PC-9 (cell line): ENCODE results near the gene LRRFIP1. TPM values are rescaled to one million over a fixed set of nuclear protein-coding genes. Genes with fewer than 3 reads are reported as not detected.
A peak's percentile ranks its signal among the peaks of the same experiment; 100 is the strongest.

Experiments
- BruUV-seq: library from RNA; stranded (reverse); fragments of 400-500 nt; replicated peaks from 2 replicates; lab custom pipeline; 2021; lab: Mats Ljungman, UMichigan
- CTCF ChIA-PET: fragments of 300-600 bp; sonication (Branson Sonifier 250); formaldehyde crosslinking; loops from one replicate; lab custom pipeline; 2022; ENCODE audit warnings: antibody characterized with exemption; lab: Charles Lee
- POLR2A ChIA-PET: fragments of 300-600 bp; sonication (Branson Sonifier 250); formaldehyde crosslinking; loops from one replicate; lab custom pipeline; 2022; ENCODE audit warnings: antibody characterized with exemption; ENCODE audit not compliant: unreplicated experiment; lab: Charles Lee
- DNase-seq, 2 experiments: peaks; one replicate each; pipeline versions ENCODE4 v3.0.0 to v3.0.0-alpha.2; 2015 to 2022; ENCODE audit warnings: mixed read lengths in 1 of 2
- H2AFZ ChIP-seq: fragments of 200-600 bp; sonication (generic); 2 replicates; pipeline ENCODE4 v1.8.1; 2017; ENCODE audit warnings: antibody characterized with exemption
- H3F3A ChIP-seq: fragments of 200-600 bp; sonication (generic); 2 replicates; pipeline ENCODE4 v1.8.1; 2017; ENCODE audit warnings: antibody characterized with exemption, mild to moderate bottlenecking, low read depth; ENCODE audit not compliant: insufficient read depth
- H3K27ac ChIP-seq: fragments of 200-600 bp; sonication (generic); 2 replicates; pipeline ENCODE4 v1.6.1; 2016; ENCODE audit warnings: mixed run types
- H3K27me3 ChIP-seq: fragments of 200-600 bp; sonication (generic); 2 replicates; pipeline ENCODE4 v1.6.1; 2016; ENCODE audit warnings: low read depth, mixed run types; ENCODE audit not compliant: insufficient read depth
- H3K36me3 ChIP-seq: fragments of 200-600 bp; sonication (generic); 2 replicates; pipeline ENCODE4 v1.6.1; 2016; ENCODE audit warnings: low read depth, mixed run types
- H3K4me1 ChIP-seq: fragments of 200-600 bp; sonication (generic); replicated peaks from 2 replicates; pipeline ENCODE4 v1.6.1; 2016; ENCODE audit warnings: mixed run types; ENCODE audit not compliant: insufficient read depth
- H3K4me2 ChIP-seq: fragments of 200-600 bp; sonication (generic); 2 replicates; pipeline ENCODE4 v1.6.1; 2017; ENCODE audit warnings: mixed run types
- H3K4me3 ChIP-seq: fragments of 200-600 bp; sonication (generic); 2 replicates; pipeline ENCODE4 v1.6.1; 2016; ENCODE audit warnings: mixed run types
- H3K79me2 ChIP-seq: fragments of 200-600 bp; sonication (generic); 2 replicates; pipeline ENCODE4 v1.6.1; 2017; ENCODE audit warnings: low read depth, mixed run types
- H3K9me2 ChIP-seq: fragments of 200-600 bp; sonication (generic); 2 replicates; pipeline ENCODE4 v1.8.1; 2017; ENCODE audit warnings: mild to moderate bottlenecking; ENCODE audit not compliant: insufficient read depth
- H3K9me3 ChIP-seq: fragments of 200-600 bp; sonication (generic); 2 replicates; pipeline ENCODE4 v1.8.1; 2016; ENCODE audit warnings: low read depth; ENCODE audit not compliant: insufficient read depth
- H4K20me1 ChIP-seq: fragments of 200-600 bp; sonication (generic); 2 replicates; pipeline ENCODE4 v1.8.1; 2017; ENCODE audit not compliant: insufficient read depth
- EZH2 ChIP-seq: fragments of 200-600 bp; sonication (generic); IDR thresholded peaks from 2 replicates; pipeline ENCODE4 v1.8.0; 2017; ENCODE audit warnings: antibody characterized with exemption, low read depth
- intact Hi-C: fragments of 100-400 bp; cut with micrococcal nuclease; formaldehyde crosslinking; loops from one replicate; pipeline ENCODE4 v1.10.0; 2022; ENCODE audit not compliant: unreplicated experiment
- total RNA-seq: library from RNA; stranded (reverse); gene quantifications from 2 replicates; pipeline ENCODE4 v1.2.3, GENCODE V29; 2021
- TF ChIP-seq, protein P1 (sequence below): fragments of 200-600 bp; sonication (generic); conservative IDR thresholded peaks from 2 replicates; pipeline ENCODE4 v1.6.1; 2017; ENCODE audit warnings: mixed run types, antibody characterized with exemption, mild to moderate bottlenecking, moderate library complexity

LRRFIP1 gene
- total RNA-seq, 1 experiment from 2014 or later = 238 TPM

DNA sequence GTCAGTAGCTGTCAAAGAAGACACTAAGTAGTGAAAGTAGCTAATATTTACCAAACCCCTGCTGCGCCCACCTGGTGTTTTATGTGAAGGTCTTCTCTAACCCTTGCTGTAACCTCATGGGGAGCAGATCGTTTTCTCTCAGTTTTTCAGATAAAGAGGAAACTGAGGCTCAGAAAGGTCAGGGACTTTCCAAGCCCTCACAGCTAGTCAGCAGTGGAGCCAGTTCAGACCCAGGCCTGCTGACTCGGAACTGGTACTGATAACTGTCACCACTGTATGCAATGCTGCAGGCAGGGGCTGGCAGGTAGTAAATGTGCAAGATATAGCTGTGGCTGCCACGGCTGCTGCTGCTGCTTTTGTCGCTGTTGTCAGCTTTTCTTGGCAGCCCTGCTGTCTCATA lies 69.1 kb downstream of the LRRFIP1 start:
- POLR2A ChIA-PET = no interaction called here
- no peak for TF ChIP-seq EZH2
- TF ChIP-seq, protein P1, sequence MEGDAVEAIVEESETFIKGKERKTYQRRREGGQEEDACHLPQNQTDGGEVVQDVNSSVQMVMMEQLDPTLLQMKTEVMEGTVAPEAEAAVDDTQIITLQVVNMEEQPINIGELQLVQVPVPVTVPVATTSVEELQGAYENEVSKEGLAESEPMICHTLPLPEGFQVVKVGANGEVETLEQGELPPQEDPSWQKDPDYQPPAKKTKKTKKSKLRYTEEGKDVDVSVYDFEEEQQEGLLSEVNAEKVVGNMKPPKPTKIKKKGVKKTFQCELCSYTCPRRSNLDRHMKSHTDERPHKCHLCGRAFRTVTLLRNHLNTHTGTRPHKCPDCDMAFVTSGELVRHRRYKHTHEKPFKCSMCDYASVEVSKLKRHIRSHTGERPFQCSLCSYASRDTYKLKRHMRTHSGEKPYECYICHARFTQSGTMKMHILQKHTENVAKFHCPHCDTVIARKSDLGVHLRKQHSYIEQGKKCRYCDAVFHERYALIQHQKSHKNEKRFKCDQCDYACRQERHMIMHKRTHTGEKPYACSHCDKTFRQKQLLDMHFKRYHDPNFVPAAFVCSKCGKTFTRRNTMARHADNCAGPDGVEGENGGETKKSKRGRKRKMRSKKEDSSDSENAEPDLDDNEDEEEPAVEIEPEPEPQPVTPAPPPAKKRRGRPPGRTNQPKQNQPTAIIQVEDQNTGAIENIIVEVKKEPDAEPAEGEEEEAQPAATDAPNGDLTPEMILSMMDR = no peak

DNA sequence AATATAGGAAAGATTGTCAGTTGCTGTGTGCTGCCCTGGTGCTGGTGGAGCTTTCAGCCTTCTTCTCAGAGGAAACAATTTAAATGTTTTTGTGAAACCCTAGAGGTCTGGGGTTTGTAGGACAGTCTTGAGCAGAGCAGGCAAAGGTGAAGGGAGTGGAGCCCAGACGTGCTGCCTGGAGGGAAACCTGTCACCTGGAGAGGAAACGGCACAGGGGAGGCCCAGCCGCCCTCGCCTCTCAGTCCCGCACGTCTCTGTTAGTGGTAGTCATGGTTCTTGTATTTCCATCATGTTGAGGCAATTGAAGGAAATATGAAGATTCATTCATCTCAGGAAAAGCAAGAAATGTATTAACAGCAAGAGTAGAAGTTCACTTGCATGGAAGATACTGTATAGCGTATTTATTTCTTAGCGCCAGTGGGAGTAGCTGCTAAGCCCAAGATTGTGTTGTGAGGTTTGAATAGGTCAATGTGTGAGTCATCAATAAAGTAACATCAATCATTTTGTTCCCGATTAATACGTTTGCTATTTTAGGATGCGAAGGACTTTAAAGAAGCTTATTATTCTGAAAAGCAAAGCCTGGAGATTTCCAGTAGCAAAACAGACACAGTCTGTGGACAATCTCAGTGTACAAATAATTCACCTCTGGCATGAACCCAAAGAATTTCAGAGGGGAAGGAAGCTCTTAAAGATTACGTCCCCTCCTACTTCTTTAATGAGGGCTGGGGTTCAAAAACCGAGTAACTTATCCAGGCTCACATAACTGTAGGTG lies 70.4 kb downstream of the LRRFIP1 start:
- peaks cover 100% of the 10 kb centered on the region for H3K79me2 ChIP-seq
- intact Hi-C loops = loop anchor here (5.0 to 10.0 kb wide), 3 partner anchors 35 to 587 kb away; partner anchors contain the start of gene PER2
- H3K27me3 ChIP-seq = no peaks in the 10 kb centered on the region
- H3F3A ChIP-seq = peaks cover 38% of the 10 kb centered on the region
- ChIA-PET CTCF (interaction anchor here (0.6 to 1.4 kb wide), 2 partner anchors 11 to 30 kb away, joined by 3 to 6 read pairs; no protein-coding TSS in a partner anchor), POLR2A (interaction anchor here (0.6 kb wide), 1 partner anchor 28 kb away, joined by 3 read pairs; no protein-coding TSS in a partner anchor)
- no peak for DNase-seq
- peaks cover 4% of the 10 kb centered on the region; the same call in 1 of the 2 replicates for H3K36me3 ChIP-seq
- peaks cover 94% of the 10 kb centered on the region for H4K20me1 ChIP-seq
- H3K9me2 ChIP-seq = no peaks in the 10 kb centered on the region
- BruUV-seq = no TSS peak
- H3K9me3 ChIP-seq = no peaks in the 10 kb centered on the region
- H3K4me2 ChIP-seq = no peak overlapping the region
- TF ChIP-seq EZH2 = no peak
- TF ChIP-seq, protein P1 = no peak
- H3K27ac ChIP-seq = no peak overlapping the region
- no peak overlapping the region for H3K4me3 ChIP-seq
- H2AFZ ChIP-seq = no peak overlapping the region
- H3K4me1 ChIP-seq = peaks cover 49% of the 10 kb centered on the region

More for the DNA sequence above, 69.1 kb downstream of the LRRFIP1 start:
- Histone ChIP-seq H3K36me3 (peaks cover 4% of the 10 kb centered on the region; the same call in 1 of the 2 replicates), H3K9me2 (no peaks in the 10 kb centered on the region), H4K20me1 (peaks cover 81% of the 10 kb centered on the region), H3F3A (peaks cover 42% of the 10 kb centered on the region), H2AFZ (no peak overlapping the region), H3K79me2 (peaks cover 93% of the 10 kb centered on the region), H3K27ac (peak overlapping the region; percentile 97), H3K27me3 (no peaks in the 10 kb centered on the region), H3K4me3 (peak overlapping the region; percentile 83; the same call in 1 of the 2 replicates), H3K9me3 (no peaks in the 10 kb centered on the region), H3K4me2 (peak overlapping the region; percentile 99), H3K4me1 (peaks cover 49% of the 10 kb centered on the region)
- DNase-seq = no peak
- CTCF ChIA-PET = interaction anchor here (0.9 to 1.4 kb wide), 2 partner anchors 10 to 19 kb away, joined by 3 to 6 read pairs; no protein-coding TSS in a partner anchor
- BruUV-seq = no TSS peak
- intact Hi-C loops = loop anchor here (5.0 to 10.0 kb wide), 3 partner anchors 34 to 588 kb away; partner anchors contain the start of gene PER2

DNA sequence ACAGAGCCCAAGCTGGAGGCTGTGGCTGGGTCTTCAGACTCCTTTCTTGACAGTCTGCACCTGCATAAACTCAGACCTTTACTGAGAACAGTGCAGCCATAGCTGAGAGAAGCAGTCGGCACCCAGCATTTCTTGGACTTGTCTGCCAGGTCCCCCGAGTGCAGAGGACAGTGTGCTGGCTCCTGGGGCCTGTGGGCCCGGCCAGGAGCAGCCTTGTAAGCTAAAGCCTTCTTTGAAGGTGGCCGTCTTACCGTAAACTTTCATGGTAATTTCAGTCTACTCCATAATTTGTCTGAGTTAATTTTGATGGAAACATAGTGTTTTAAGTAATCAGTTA lies 70.9 kb downstream of the LRRFIP1 start:
- peaks cover 100% of the 10 kb centered on the region for H3K79me2 ChIP-seq
- no peak overlapping the region for H3K27ac ChIP-seq
- H3K9me3 ChIP-seq = no peaks in the 10 kb centered on the region
- H3K9me2 ChIP-seq = no peaks in the 10 kb centered on the region
- no TSS peak for BruUV-seq
- DNase-seq = no peak
- TF ChIP-seq, protein P1 = no peak
- no peak for TF ChIP-seq EZH2
- ChIA-PET CTCF (interaction anchor here (0.6 kb wide), 1 partner anchor 30 kb away, joined by 3 read pairs; no protein-coding TSS in a partner anchor), POLR2A (no interaction called here)
- H3K4me3 ChIP-seq = no peak overlapping the region
- H2AFZ ChIP-seq = no peak overlapping the region
- peaks cover 32% of the 10 kb centered on the region for H3F3A ChIP-seq
- no peaks in the 10 kb centered on the region for H3K27me3 ChIP-seq
- peaks cover 99% of the 10 kb centered on the region for H4K20me1 ChIP-seq
- H3K4me1 ChIP-seq = peaks cover 49% of the 10 kb centered on the region
- intact Hi-C loops = loop anchor here (5.0 to 10.0 kb wide), 3 partner anchors 36 to 586 kb away; partner anchors contain the start of gene PER2
- no peak overlapping the region for H3K4me2 ChIP-seq
- H3K36me3 ChIP-seq = peaks cover 4% of the 10 kb centered on the region; the same call in 1 of the 2 replicates
